ENCODE data around the gene SRBD1.
A peak's percentile ranks its signal among the peaks of the same experiment; 100 is the strongest.

The SRBD1 gene

DNA sequence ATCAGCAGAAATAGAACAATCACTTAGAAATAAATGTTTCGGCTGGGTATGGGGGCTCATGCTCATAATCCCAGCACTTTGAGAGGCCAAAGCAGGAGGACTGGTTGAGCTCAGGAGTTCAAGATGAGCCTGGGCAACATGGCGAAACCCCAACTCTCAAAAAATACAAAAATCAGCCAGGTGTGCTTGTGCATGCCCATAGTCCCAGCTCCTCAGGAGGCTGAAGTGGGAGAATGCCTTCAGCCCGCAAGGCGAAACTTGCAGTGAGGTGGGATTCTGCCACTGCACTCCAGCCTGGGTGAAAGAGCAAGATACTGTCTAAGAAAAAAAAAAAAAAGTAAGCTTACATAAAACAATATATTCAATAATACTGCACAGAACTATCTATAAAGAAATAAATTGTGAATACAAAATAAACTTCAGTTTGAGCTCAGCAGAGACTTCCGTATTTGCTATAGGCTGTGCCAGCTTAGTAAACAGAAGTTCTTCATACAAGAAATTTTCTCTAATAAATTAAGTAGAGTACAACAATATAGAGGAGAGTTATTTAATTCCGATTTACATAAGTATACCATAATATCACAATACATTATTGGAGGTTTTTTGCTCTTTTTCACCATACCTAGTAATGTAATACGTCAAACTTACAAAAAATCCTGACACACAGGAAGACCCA lies 43.6 kb downstream of the SRBD1 start:
- peak; percentile 35 for FAIRE-seq
- DNase-seq (ENCODE audit: extremely low spot score, insufficient read length, low read depth), result no peak

DNA sequence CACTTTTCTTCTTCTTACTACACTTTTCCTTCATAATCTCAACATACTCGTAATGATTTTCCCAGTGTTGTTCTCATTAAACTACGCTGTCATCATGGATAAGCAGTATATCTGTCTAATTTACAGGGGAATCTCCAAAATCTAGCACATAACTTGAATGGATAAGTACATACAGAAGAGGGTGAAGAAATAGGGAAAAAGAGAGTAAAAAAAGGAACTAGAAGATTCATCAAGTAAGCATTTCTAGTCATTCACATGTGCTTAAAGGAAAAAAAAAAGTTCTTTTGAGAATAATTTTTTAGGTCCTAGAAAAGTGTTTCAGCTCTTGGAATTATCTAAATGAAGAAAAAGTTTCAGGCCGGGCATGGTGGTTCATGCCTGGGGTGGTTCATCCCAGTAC lies 51.6 kb downstream of the SRBD1 start:
- FAIRE-seq (no peak), DNase-seq (ENCODE audit: extremely low spot score, insufficient read length, low read depth) (no peak)

GRCh38 chr2:45554742-45555140 lies 56.3 kb downstream of the SRBD1 start:
- no peak for DNase-seq (ENCODE audit: extremely low spot score, insufficient read length, low read depth)

DNA sequence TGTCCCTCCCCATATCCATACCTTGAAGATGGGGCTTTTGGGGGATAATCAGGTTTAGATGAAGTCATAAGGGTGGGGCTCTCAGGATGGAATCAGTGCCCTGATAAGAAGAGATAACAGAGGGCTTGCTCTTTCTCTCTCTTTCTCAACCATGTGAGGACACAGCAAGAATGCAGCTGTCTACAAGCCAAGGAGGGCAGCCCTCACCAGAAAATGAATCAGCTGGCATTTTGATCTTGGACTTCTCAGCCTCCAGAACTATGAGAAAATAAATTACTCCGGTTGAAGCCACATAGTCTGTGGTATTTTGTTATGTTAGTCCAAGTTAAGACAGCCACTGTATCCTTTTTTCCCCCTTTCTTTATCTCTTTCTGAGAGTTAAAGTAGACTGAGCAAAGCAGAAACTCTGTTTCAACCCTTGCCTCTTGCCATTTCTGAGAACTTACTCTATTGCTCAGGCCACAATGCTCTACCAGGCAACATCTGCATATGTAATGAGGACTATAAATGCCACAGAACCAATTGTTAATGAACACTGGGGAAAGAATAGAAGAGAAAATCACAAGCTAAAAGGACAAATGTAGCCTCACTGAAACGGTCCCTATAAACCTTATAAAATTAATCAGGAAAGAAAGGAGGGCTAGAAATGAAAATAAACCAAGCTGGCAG lies 56.9 kb downstream of the SRBD1 start:
- DNase-seq (ENCODE audit: extremely low spot score, insufficient read length, low read depth), result no peak
- FAIRE-seq, result no peak

More at GRCh38 chr2:45554742-45555140, 56.3 kb downstream of the SRBD1 start:
- FAIRE-seq, result peak; percentile 36

DNA sequence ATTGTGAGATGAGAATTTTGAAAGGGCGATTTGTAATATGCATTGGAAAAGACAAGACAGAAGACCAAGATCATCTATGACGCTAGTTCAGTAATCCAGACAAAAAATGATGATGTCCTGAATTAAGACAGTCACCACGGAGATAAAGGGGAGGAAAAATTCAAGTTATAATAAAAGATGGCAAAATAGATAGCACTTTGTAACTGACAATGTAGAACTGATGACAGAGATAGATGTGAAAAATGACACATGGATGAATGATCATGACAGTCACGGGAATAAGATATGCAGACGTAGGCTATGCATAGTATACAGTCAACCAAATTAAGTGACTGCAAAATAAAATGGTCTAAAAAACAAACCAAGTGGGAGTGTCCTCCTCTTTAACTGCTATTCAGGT lies 59.2 kb downstream of the SRBD1 start:
- DNase-seq (ENCODE audit: extremely low spot score, insufficient read length, low read depth) (no peak), FAIRE-seq (no peak)

DNA sequence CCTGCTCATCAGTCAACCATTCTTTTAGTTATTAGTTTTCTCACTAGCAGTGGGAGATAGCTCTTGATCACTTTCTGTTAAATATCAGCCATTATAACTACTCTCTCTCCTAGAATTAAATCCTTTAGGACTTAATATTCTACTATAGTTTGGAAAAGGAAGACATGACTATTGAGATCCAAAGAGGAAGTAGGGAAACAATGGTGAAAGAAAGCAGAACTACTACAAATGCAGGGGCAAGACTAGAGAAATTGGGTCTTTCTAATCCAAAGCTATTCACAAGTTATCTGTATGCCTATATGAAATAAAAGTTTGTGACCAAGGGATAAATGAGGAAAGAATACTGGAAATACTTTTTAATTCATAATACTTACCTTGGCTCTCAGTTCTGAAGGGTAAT lies 65.1 kb downstream of the SRBD1 start:
- FAIRE-seq (no peak), DNase-seq (ENCODE audit: extremely low spot score, insufficient read length, low read depth) (no peak)

- DNase-seq (ENCODE audit: extremely low spot score, insufficient read length, low read depth) (no peak), FAIRE-seq (no peak)
Observed at GRCh38 chr2:45543257-45543656, 67.8 kb downstream of the SRBD1 start.

DNA sequence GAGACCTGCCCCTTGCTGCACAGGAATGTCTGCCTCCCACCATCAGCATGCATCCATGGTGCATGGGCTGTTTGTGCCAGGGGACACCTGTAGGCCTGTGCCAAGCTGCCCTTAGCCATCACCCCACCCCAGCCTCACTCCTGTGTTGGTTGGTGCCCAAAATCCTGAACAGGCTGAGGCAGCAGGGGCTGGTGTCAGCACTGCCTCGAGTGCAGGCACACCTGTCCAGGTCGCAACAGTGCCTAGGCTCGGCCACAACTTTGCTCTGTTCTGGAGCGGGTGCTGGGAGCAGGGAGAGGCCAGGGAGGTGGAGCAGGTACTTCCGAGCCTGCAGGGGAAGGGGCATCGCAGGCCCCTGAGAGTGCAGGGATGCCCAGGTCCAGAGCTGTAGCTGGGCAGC lies 69.1 kb downstream of the SRBD1 start:
- FAIRE-seq (no peak), DNase-seq (ENCODE audit: extremely low spot score, insufficient read length, low read depth) (no peak)

GRCh38 chr2:45541450-45541849 lies 69.6 kb downstream of the SRBD1 start:
- no peak for DNase-seq (ENCODE audit: extremely low spot score, insufficient read length, low read depth)
- no peak for FAIRE-seq

DNA sequence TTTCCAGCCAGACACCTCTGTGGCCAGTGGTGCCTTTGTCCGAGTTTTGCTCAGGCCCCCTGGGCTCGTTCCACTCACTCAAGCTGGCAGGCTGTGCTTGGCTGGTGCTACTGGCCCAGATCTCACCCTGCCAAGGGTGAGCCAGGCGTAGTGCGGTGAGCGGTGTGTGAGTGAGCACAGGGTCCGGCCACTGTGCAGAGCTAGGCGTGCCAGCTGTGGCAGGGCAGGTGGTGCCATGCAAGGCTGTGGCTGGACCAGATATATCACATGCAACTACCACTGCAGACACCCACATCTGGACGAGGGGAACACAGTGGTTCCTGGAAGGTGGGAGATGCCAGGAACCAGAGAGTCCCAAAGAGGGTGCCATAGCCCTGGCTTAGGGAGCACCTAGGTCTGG lies 70.1 kb downstream of the SRBD1 start:
- no peak for DNase-seq (ENCODE audit: extremely low spot score, insufficient read length, low read depth)
- no peak for FAIRE-seq

GRCh38 chr2:45533771-45534170 lies 77.3 kb downstream of the SRBD1 start:
- FAIRE-seq (no peak), DNase-seq (ENCODE audit: extremely low spot score, insufficient read length, low read depth) (no peak)

DNA sequence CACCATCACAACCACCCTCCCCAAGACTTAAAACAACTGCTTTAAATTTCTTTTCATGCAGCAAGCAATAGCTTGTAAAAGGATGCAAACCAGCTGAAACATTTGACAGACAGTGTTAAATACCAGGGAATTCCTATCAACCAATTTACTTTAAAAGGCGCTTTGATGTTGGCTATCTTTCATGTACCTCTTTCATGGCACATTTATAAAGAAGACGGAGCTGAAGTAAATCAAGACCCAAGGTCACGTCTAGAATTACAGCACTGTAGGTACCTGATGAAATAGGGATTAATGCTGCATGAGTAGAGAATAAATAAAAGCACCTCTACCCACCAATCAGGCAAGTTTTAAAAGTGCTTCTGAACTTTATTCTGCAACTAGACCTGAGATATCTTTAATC lies 78.9 kb downstream of the SRBD1 start:
- DNase-seq (ENCODE audit: extremely low spot score, insufficient read length, low read depth) (no peak), FAIRE-seq (no peak)

GRCh38 chr2:45524016-45524415 lies 87.1 kb downstream of the SRBD1 start:
- DNase-seq (ENCODE audit: extremely low spot score, insufficient read length, low read depth) (no peak), FAIRE-seq (no peak)

GRCh38 chr2:45518546-45518945 lies 92.5 kb downstream of the SRBD1 start:
- DNase-seq (ENCODE audit: extremely low spot score, insufficient read length, low read depth) (no peak), FAIRE-seq (no peak)

GRCh38 chr2:45510701-45511420 lies 100.2 kb downstream of the SRBD1 start:
- DNase-seq (ENCODE audit: extremely low spot score, insufficient read length, low read depth) (no peak), FAIRE-seq (no peak)

- DNase-seq (ENCODE audit: extremely low spot score, insufficient read length, low read depth), result no peak
Observed at GRCh38 chr2:45506756-45507155, 104.3 kb downstream of the SRBD1 start.

GRCh38 chr2:45505138-45505537 lies 105.9 kb downstream of the SRBD1 start:
- FAIRE-seq (no peak), DNase-seq (ENCODE audit: extremely low spot score, insufficient read length, low read depth) (no peak)

More at GRCh38 chr2:45506756-45507155, 104.3 kb downstream of the SRBD1 start:
- no peak for FAIRE-seq

DNA sequence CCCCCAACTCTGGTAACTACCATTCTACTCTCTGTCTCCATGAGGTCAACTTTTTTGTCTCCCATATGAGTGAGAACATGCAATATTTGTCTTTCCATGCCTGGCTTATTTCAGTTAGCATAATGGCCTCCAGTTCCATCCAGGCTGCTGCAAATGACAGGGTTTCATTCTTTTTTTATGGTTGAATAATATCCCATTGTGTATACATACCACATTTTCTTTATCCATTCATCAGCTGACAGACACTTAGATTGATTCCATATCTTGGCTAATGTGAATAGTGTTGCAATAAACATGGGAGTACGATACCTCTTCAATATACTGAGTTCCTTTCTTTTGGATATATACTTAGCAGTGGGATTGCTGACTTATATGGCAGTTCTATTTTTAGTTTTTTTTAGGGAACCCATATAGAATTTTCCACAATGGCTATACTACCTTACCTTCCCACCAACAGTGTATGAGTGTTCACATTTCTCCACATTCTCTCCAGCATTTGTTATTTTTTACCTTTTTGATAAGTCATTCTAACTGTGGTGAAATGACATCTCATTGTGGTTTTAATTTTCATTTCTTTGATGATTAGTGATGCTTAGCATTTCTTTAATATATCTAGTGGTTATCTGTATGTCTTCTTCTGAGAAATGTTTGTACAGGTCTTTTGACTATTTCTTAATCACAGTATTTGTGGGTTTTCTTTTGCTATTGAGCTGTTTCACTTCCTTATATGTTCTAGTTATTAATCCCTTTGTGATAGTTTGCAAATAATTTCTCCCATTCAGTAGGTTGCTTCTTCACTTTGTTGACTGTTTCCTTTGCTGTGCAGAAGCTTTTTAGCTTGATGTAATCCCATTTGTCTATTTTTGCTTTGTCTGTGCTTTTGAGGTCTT lies 112.2 kb downstream of the SRBD1 start:
- no peak for FAIRE-seq

GRCh38 chr2:45497355-45497754 lies 113.7 kb downstream of the SRBD1 start:
- DNase-seq (ENCODE audit: extremely low spot score, insufficient read length, low read depth) (no peak), FAIRE-seq (peak; percentile 64)

More for the DNA sequence above, 112.2 kb downstream of the SRBD1 start:
- no peak for DNase-seq (ENCODE audit: extremely low spot score, insufficient read length, low read depth)

- DNase-seq (ENCODE audit: extremely low spot score, insufficient read length, low read depth) (no peak), FAIRE-seq (no peak)
Observed at GRCh38 chr2:45496869-45497268, 114.2 kb downstream of the SRBD1 start.

All from GM18507 (cell line).